ENCODE data around the gene SLFNL1. TPM values are rescaled to one million over a fixed set of nuclear protein-coding genes. Genes with fewer than 3 reads are reported as not detected.
A peak's percentile ranks its signal among the peaks of the same experiment; 100 is the strongest.

Gene SLFNL1
- total RNA-seq, 4 donors from 2014 or later = 0.20 to 2.4 (median 0.63) TPM

DNA sequence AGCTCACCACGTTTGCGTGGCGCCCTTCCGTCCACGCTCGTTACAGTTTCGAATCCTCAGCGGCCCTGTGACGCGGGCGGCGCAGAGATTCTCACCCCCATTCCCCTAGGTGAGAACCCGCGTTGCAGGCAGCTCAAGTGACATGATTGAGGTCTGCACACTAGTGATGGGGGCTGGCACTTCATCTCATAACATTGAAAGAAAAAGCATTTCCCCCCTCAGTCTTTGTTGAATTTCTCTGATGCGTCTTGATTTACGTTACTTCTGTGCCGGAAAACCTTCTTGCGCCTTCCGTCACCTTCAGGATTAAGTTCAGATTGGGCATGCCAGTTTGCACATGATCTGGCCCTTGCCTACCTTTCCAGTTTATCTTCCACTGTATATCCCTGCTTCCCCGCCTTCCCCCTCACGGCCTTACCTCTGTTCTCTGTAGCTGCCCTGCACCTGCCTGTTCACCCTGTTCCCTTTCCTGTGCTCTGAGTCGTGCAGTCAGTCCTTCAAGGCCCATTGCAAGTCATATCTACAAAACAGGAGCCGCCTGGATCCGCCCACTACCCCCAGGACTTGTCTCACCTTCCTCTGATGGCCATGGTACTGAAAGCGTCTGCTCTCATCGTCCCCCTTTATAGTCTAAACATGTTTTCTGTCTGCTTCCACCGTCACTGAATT lies 40.9 kb downstream of the SLFNL1 start:
- DNase-seq (ENCODE audit: low spot score in 2 of 2) = no peak
- 25 to 34% methylated on average over 25 to 27 of the region's 27 CpGs for WGBS, 2 donors
- H3K9me3 ChIP-seq = no peaks in the 10 kb centered on the region
- peaks cover 0 to 60% (median 15%) of the 10 kb centered on the region in 4 donors for H3K4me1 ChIP-seq
- peaks cover 0 to 16% (median 0%) of the 10 kb centered on the region in 3 donors for H3K36me3 ChIP-seq
- H3K4me3 ChIP-seq = peak overlapping the region; percentile 42 to 90 (median 82)
- H3K27ac ChIP-seq = peak overlapping the region; percentile 73 to 96 (median 93)
- no peaks in the 10 kb centered on the region for H3K27me3 ChIP-seq
- TF ChIP-seq POLR2A (IDR thresholded peaks at IDR 0.05) (no peak), EP300 (IDR thresholded peaks at IDR 0.05) (no peak)
- TF ChIP-seq, protein P1, sequence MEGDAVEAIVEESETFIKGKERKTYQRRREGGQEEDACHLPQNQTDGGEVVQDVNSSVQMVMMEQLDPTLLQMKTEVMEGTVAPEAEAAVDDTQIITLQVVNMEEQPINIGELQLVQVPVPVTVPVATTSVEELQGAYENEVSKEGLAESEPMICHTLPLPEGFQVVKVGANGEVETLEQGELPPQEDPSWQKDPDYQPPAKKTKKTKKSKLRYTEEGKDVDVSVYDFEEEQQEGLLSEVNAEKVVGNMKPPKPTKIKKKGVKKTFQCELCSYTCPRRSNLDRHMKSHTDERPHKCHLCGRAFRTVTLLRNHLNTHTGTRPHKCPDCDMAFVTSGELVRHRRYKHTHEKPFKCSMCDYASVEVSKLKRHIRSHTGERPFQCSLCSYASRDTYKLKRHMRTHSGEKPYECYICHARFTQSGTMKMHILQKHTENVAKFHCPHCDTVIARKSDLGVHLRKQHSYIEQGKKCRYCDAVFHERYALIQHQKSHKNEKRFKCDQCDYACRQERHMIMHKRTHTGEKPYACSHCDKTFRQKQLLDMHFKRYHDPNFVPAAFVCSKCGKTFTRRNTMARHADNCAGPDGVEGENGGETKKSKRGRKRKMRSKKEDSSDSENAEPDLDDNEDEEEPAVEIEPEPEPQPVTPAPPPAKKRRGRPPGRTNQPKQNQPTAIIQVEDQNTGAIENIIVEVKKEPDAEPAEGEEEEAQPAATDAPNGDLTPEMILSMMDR (IDR thresholded peaks at IDR 0.05) = no peak

DNA sequence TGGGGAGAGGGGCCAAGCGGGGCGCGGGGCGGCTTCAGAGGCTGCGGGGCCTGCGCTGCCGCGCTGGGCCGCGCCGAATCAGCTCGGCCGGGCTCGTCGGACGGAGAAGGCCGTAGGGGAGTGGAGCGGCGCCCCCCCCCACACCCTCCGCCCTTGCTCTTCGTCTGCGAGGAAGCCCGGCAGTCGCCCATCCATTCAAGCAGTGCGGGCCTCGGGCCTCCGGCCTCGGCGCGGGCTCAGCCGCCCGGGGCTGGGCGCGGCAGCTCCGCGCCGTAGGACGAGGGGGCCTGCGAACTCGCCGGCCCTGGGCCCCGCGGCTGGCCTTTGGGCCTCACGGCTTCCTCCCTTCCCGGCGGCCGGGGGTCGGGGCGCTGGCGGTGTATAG lies 41.5 kb downstream of the SLFNL1 start:
- Histone ChIP-seq H3K4me3 (peak overlapping the region; percentile 42 to 90 (median 82)), H3K9me3 (no peaks in the 10 kb centered on the region), H3K27me3 (no peaks in the 10 kb centered on the region), H3K27ac (peak overlapping the region; percentile 73 to 96 (median 93)), H3K4me1 (peaks cover 0 to 56% (median 15%) of the 10 kb centered on the region in 4 donors), H3K36me3 (peaks cover 0 to 11% (median 0%) of the 10 kb centered on the region in 3 donors)
- TF ChIP-seq POLR2A (IDR thresholded peaks at IDR 0.05) (no peak), EP300 (IDR thresholded peaks at IDR 0.05) (no peak)
- TF ChIP-seq, protein P1 (IDR thresholded peaks at IDR 0.05) = no peak
- no peak for DNase-seq (ENCODE audit: low spot score in 2 of 2)
- 2% methylated on average over 16 of the region's 50 CpGs; no CpG with 5 or more reads in 1 of the 2 donors for WGBS, 2 donors

DNA sequence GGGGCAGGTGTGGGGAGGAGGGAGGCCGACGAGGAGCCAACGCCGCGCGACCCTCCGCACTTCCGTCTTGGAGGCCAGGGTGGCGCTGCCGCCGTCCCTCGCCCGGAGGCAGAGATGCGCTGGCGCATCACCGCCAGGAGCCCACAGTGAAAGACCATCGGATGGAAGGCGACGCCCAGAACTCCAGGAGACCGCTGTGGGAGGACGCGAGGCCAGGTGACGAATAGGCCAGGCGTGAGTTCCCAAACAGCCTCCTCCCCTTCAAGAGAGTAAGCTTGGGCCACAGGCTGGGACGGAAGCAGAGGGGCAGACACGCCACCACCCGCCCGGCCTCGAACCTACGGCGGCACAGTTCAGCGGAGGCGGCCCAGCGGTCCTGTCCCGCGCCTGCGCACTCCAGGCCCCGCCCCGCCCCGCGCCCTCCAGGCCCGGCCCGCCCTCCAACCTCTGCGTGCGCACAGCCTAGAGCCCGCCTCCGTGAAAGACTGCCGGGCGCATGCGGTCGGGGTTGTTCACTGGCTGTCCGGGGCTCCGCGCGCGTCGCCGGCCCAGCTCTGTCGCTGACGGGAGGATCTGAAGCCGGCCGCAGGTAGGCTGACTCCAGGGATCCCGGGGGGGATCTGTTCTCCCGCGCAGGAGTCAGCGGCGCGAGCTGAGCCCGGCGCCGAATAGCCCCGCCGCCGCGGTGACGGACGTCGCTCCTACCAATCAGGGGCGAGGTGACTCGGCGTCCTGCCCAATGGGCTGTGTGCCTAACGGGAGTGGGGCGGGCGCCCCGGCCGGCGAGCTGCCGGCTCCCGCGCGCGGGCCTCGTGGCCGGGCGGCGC lies 42.1 kb downstream of the SLFNL1 start, which contains the start of gene CTPS1:
CTPS1 (plus strand) TSS at position 456 of the 827 bp plus-strand sequence. CDS start 3,595 bp downstream, outside the sequence.
- H3K36me3 ChIP-seq = peaks cover 0 to 5% (median 0%) of the 10 kb centered on the region in 3 donors
- H3K27ac ChIP-seq = peak within 1 kb of the TSS; percentile 73 to 96 (median 93)
- H3K27me3 ChIP-seq = no peaks in the 10 kb centered on the region
- WGBS, 2 donors = 0 to 3% methylated on average over 35 to 92 of the region's 96 CpGs
- DNase-seq (ENCODE audit: low spot score in 2 of 2) = peak; percentile 92 to 93
- TF ChIP-seq EP300 (IDR thresholded peaks at IDR 0.05) (peak in 1 of 2 donors; percentile 84), POLR2A (IDR thresholded peaks at IDR 0.05) (peak; percentile 59 to 68)
- TF ChIP-seq, protein P1 (IDR thresholded peaks at IDR 0.05) = no peak
- H3K4me1 ChIP-seq = peaks cover 0 to 50% (median 15%) of the 10 kb centered on the region in 4 donors
- peak within 1 kb of the TSS; percentile 42 to 90 (median 82) for H3K4me3 ChIP-seq
- no peaks in the 10 kb centered on the region for H3K9me3 ChIP-seq

DNA sequence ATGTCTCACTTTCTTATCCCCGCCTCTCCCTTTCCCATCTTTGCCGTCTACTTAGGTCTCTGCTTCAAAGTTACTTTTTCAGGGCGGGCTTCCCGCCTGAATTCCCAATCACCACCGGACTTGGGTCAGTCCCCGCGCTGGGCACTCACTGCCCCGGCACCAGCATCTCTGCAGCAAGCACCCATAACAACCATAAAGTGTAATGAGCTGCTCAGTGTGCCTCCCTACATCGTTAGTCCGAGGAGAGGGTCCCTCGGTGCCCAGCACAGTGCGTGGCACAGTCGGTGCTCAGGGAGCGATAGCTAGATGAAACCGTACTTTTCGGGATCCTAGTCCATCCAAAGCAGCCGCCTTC lies 42.7 kb downstream of the SLFNL1 start:
- WGBS, 2 donors = 40 to 43% methylated on average over 15 to 17 of the region's 17 CpGs
- Histone ChIP-seq H3K36me3 (no peaks in the 10 kb centered on the region), H3K4me1 (peaks cover 0 to 44% (median 15%) of the 10 kb centered on the region in 4 donors), H3K27ac (peak overlapping the region; percentile 73 to 96 (median 93)), H3K4me3 (peak overlapping the region; percentile 42 to 90 (median 82)), H3K9me3 (no peaks in the 10 kb centered on the region), H3K27me3 (no peaks in the 10 kb centered on the region)
- DNase-seq (ENCODE audit: low spot score in 2 of 2) = no peak
- no peak for TF ChIP-seq POLR2A (IDR thresholded peaks at IDR 0.05)
- TF ChIP-seq EP300 (IDR thresholded peaks at IDR 0.05) = no peak
- TF ChIP-seq, protein P1 (IDR thresholded peaks at IDR 0.05) = no peak

All from tibial nerve (tissue), 4 donors.